ENCODE data around the gene NTF3.

NTF3 gene

GRCh38 chr12:5509557-5509956 is 77.6 kb downstream of the NTF3 start:
- no peak for DNase-seq

- DNase-seq = no peak
Observed at GRCh38 chr12:5510251-5510805, 78.4 kb downstream of the NTF3 start.

- no peak for DNase-seq
Observed at GRCh38 chr12:5511256-5511643, 79.3 kb downstream of the NTF3 start.

GRCh38 chr12:5511644-5512600 is 80.0 kb downstream of the NTF3 start:
- DNase-seq = no peak

- DNase-seq = no peak
Observed at GRCh38 chr12:5512601-5512970, 80.7 kb downstream of the NTF3 start.

GRCh38 chr12:5513406-5513805 is 81.5 kb downstream of the NTF3 start:
- DNase-seq = no peak

GRCh38 chr12:5514016-5514415 is 82.1 kb downstream of the NTF3 start:
- DNase-seq = no peak

GRCh38 chr12:5514545-5514944 is 82.6 kb downstream of the NTF3 start:
- DNase-seq = no peak

- DNase-seq = no peak
Observed at GRCh38 chr12:5515458-5515857, 83.5 kb downstream of the NTF3 start.

GRCh38 chr12:5516371-5517241 is 84.7 kb downstream of the NTF3 start:
- DNase-seq = no peak

GRCh38 chr12:5518584-5519365 is 86.9 kb downstream of the NTF3 start:
- no peak for DNase-seq

- DNase-seq = no peak
Observed at GRCh38 chr12:5520037-5520436, 88.1 kb downstream of the NTF3 start.

GRCh38 chr12:5520831-5521230 is 88.9 kb downstream of the NTF3 start:
- no peak for DNase-seq

GRCh38 chr12:5521456-5522325 is 89.8 kb downstream of the NTF3 start:
- DNase-seq = no peak

GRCh38 chr12:5522432-5523335 is 90.8 kb downstream of the NTF3 start:
- no peak for DNase-seq

- no peak for DNase-seq
Observed at GRCh38 chr12:5523396-5524115, 91.6 kb downstream of the NTF3 start.

GRCh38 chr12:5524116-5524768 is 92.3 kb downstream of the NTF3 start:
- no peak for DNase-seq
